ENCODE measurements around the gene PITPNB.

PITPNB gene

GRCh38 chr22:27881421-27881820 lies 37.6 kb downstream of the PITPNB start:
- Histone ChIP-seq H3K9ac (ENCODE audit: low read depth in 1 of 2, low read length in 2 of 2) (no peak overlapping the region), H3K27ac (ENCODE audit: low read depth in 2 of 2, low read length in 2 of 2) (peak overlapping the region; percentile 52 to 62), H3K4me1 (ENCODE audit: control insufficient read depth in 2 of 2, insufficient read depth in 2 of 2, low read length in 2 of 2) (peaks cover 5 to 8% of the 10 kb centered on the region in 2 donors), H3K27me3 (ENCODE audit: control insufficient read depth in 2 of 2, insufficient read depth in 2 of 2, low read length in 2 of 2) (no peaks in the 10 kb centered on the region), H3K9me3 (ENCODE audit: control insufficient read depth in 2 of 2, low read length in 2 of 2) (no peaks in the 10 kb centered on the region), H3K4me3 (ENCODE audit: low read length in 2 of 2) (no peak overlapping the region), H3K36me3 (ENCODE audit: control insufficient read depth in 2 of 2, insufficient read depth in 2 of 2, low read length in 2 of 2) (peaks cover 0 to 4% of the 10 kb centered on the region in 2 donors)

GRCh38 chr22:27880778-27881394 lies 38.2 kb downstream of the PITPNB start:
- Histone ChIP-seq H3K4me1 (ENCODE audit: control insufficient read depth in 2 of 2, insufficient read depth in 2 of 2, low read length in 2 of 2) (peaks cover 5% of the 10 kb centered on the region in 2 donors), H3K9ac (ENCODE audit: low read depth in 1 of 2, low read length in 2 of 2) (no peak overlapping the region), H3K27ac (ENCODE audit: low read depth in 2 of 2, low read length in 2 of 2) (peak overlapping the region; percentile 52 to 62), H3K9me3 (ENCODE audit: control insufficient read depth in 2 of 2, low read length in 2 of 2) (no peaks in the 10 kb centered on the region), H3K27me3 (ENCODE audit: control insufficient read depth in 2 of 2, insufficient read depth in 2 of 2, low read length in 2 of 2) (no peaks in the 10 kb centered on the region), H3K36me3 (ENCODE audit: control insufficient read depth in 2 of 2, insufficient read depth in 2 of 2, low read length in 2 of 2) (peaks cover 0 to 4% of the 10 kb centered on the region in 2 donors), H3K4me3 (ENCODE audit: low read length in 2 of 2) (no peak overlapping the region)

- H3K9ac ChIP-seq (ENCODE audit: low read depth in 1 of 2, low read length in 2 of 2): no peak overlapping the region
- no peaks in the 10 kb centered on the region for H3K27me3 ChIP-seq (ENCODE audit: control insufficient read depth in 2 of 2, insufficient read depth in 2 of 2, low read length in 2 of 2)
Observed at GRCh38 chr22:27879923-27880322, 39.1 kb downstream of the PITPNB start.

GRCh38 chr22:27878541-27878940 lies 40.5 kb downstream of the PITPNB start:
- H3K9me3 ChIP-seq (ENCODE audit: control insufficient read depth in 2 of 2, low read length in 2 of 2): no peaks in the 10 kb centered on the region
- H3K9ac ChIP-seq (ENCODE audit: low read depth in 1 of 2, low read length in 2 of 2): no peak overlapping the region
- H3K4me3 ChIP-seq (ENCODE audit: low read length in 2 of 2): no peak overlapping the region
- H3K36me3 ChIP-seq (ENCODE audit: control insufficient read depth in 2 of 2, insufficient read depth in 2 of 2, low read length in 2 of 2): no peaks in the 10 kb centered on the region
- H3K27me3 ChIP-seq (ENCODE audit: control insufficient read depth in 2 of 2, insufficient read depth in 2 of 2, low read length in 2 of 2): no peaks in the 10 kb centered on the region
- no peak overlapping the region for H3K27ac ChIP-seq (ENCODE audit: low read depth in 2 of 2, low read length in 2 of 2)
- peaks cover 5% of the 10 kb centered on the region in 2 donors for H3K4me1 ChIP-seq (ENCODE audit: control insufficient read depth in 2 of 2, insufficient read depth in 2 of 2, low read length in 2 of 2)

More at GRCh38 chr22:27879923-27880322, 39.1 kb downstream of the PITPNB start:
- Histone ChIP-seq H3K9me3 (ENCODE audit: control insufficient read depth in 2 of 2, low read length in 2 of 2) (no peaks in the 10 kb centered on the region), H3K36me3 (ENCODE audit: control insufficient read depth in 2 of 2, insufficient read depth in 2 of 2, low read length in 2 of 2) (peaks cover 0 to 4% of the 10 kb centered on the region in 2 donors), H3K4me1 (ENCODE audit: control insufficient read depth in 2 of 2, insufficient read depth in 2 of 2, low read length in 2 of 2) (peaks cover 5% of the 10 kb centered on the region in 2 donors), H3K27ac (ENCODE audit: low read depth in 2 of 2, low read length in 2 of 2) (no peak overlapping the region), H3K4me3 (ENCODE audit: low read length in 2 of 2) (no peak overlapping the region)

GRCh38 chr22:27877501-27877900 lies 41.6 kb downstream of the PITPNB start:
- H3K4me3 ChIP-seq (ENCODE audit: low read length in 2 of 2): no peak overlapping the region
- H3K27me3 ChIP-seq (ENCODE audit: control insufficient read depth in 2 of 2, insufficient read depth in 2 of 2, low read length in 2 of 2): no peaks in the 10 kb centered on the region
- H3K27ac ChIP-seq (ENCODE audit: low read depth in 2 of 2, low read length in 2 of 2): no peak overlapping the region
- no peaks in the 10 kb centered on the region for H3K9me3 ChIP-seq (ENCODE audit: control insufficient read depth in 2 of 2, low read length in 2 of 2)
- H3K9ac ChIP-seq (ENCODE audit: low read depth in 1 of 2, low read length in 2 of 2): no peak overlapping the region
- peaks cover 5% of the 10 kb centered on the region in 2 donors for H3K4me1 ChIP-seq (ENCODE audit: control insufficient read depth in 2 of 2, insufficient read depth in 2 of 2, low read length in 2 of 2)
- H3K36me3 ChIP-seq (ENCODE audit: control insufficient read depth in 2 of 2, insufficient read depth in 2 of 2, low read length in 2 of 2): peaks cover 0 to 2% of the 10 kb centered on the region in 2 donors

- H3K27me3 ChIP-seq (ENCODE audit: control insufficient read depth in 2 of 2, insufficient read depth in 2 of 2, low read length in 2 of 2): no peaks in the 10 kb centered on the region
- no peak overlapping the region for H3K4me3 ChIP-seq (ENCODE audit: low read length in 2 of 2)
- peaks cover 0 to 5% of the 10 kb centered on the region in 2 donors for H3K36me3 ChIP-seq (ENCODE audit: control insufficient read depth in 2 of 2, insufficient read depth in 2 of 2, low read length in 2 of 2)
- no peaks in the 10 kb centered on the region for H3K9me3 ChIP-seq (ENCODE audit: control insufficient read depth in 2 of 2, low read length in 2 of 2)
- H3K9ac ChIP-seq (ENCODE audit: low read depth in 1 of 2, low read length in 2 of 2): no peak overlapping the region
- H3K27ac ChIP-seq (ENCODE audit: low read depth in 2 of 2, low read length in 2 of 2): no peak overlapping the region
- peaks cover 5% of the 10 kb centered on the region in 2 donors for H3K4me1 ChIP-seq (ENCODE audit: control insufficient read depth in 2 of 2, insufficient read depth in 2 of 2, low read length in 2 of 2)
Observed at GRCh38 chr22:27876684-27877083, 42.4 kb downstream of the PITPNB start.

GRCh38 chr22:27875951-27876350 lies 43.1 kb downstream of the PITPNB start:
- no peak overlapping the region for H3K9ac ChIP-seq (ENCODE audit: low read depth in 1 of 2, low read length in 2 of 2)
- no peaks in the 10 kb centered on the region for H3K27me3 ChIP-seq (ENCODE audit: control insufficient read depth in 2 of 2, insufficient read depth in 2 of 2, low read length in 2 of 2)
- H3K9me3 ChIP-seq (ENCODE audit: control insufficient read depth in 2 of 2, low read length in 2 of 2): no peaks in the 10 kb centered on the region
- H3K36me3 ChIP-seq (ENCODE audit: control insufficient read depth in 2 of 2, insufficient read depth in 2 of 2, low read length in 2 of 2): peaks cover 0 to 6% of the 10 kb centered on the region in 2 donors
- no peak overlapping the region for H3K4me3 ChIP-seq (ENCODE audit: low read length in 2 of 2)
- H3K27ac ChIP-seq (ENCODE audit: low read depth in 2 of 2, low read length in 2 of 2): no peak overlapping the region
- H3K4me1 ChIP-seq (ENCODE audit: control insufficient read depth in 2 of 2, insufficient read depth in 2 of 2, low read length in 2 of 2): peaks cover 1 to 4% of the 10 kb centered on the region in 2 donors

- Histone ChIP-seq H3K9ac (ENCODE audit: low read depth in 1 of 2, low read length in 2 of 2) (no peak overlapping the region), H3K4me3 (ENCODE audit: low read length in 2 of 2) (no peak overlapping the region), H3K27ac (ENCODE audit: low read depth in 2 of 2, low read length in 2 of 2) (no peak overlapping the region), H3K27me3 (ENCODE audit: control insufficient read depth in 2 of 2, insufficient read depth in 2 of 2, low read length in 2 of 2) (no peaks in the 10 kb centered on the region), H3K9me3 (ENCODE audit: control insufficient read depth in 2 of 2, low read length in 2 of 2) (no peaks in the 10 kb centered on the region), H3K4me1 (ENCODE audit: control insufficient read depth in 2 of 2, insufficient read depth in 2 of 2, low read length in 2 of 2) (peaks cover 0 to 13% of the 10 kb centered on the region in 2 donors), H3K36me3 (ENCODE audit: control insufficient read depth in 2 of 2, insufficient read depth in 2 of 2, low read length in 2 of 2) (peaks cover 0 to 6% of the 10 kb centered on the region in 2 donors)
Observed at GRCh38 chr22:27874764-27875163, 44.3 kb downstream of the PITPNB start.

- Histone ChIP-seq H3K27ac (ENCODE audit: low read depth in 2 of 2, low read length in 2 of 2) (no peak overlapping the region), H3K4me1 (ENCODE audit: control insufficient read depth in 2 of 2, insufficient read depth in 2 of 2, low read length in 2 of 2) (peaks cover 0 to 18% of the 10 kb centered on the region in 2 donors), H3K27me3 (ENCODE audit: control insufficient read depth in 2 of 2, insufficient read depth in 2 of 2, low read length in 2 of 2) (no peaks in the 10 kb centered on the region), H3K9me3 (ENCODE audit: control insufficient read depth in 2 of 2, low read length in 2 of 2) (no peaks in the 10 kb centered on the region), H3K9ac (ENCODE audit: low read depth in 1 of 2, low read length in 2 of 2) (no peak overlapping the region), H3K36me3 (ENCODE audit: control insufficient read depth in 2 of 2, insufficient read depth in 2 of 2, low read length in 2 of 2) (peaks cover 0 to 6% of the 10 kb centered on the region in 2 donors), H3K4me3 (ENCODE audit: low read length in 2 of 2) (no peak overlapping the region)
Observed at GRCh38 chr22:27874185-27874584, 44.9 kb downstream of the PITPNB start.

GRCh38 chr22:27873472-27873871 lies 45.6 kb downstream of the PITPNB start:
- peaks cover 3 to 24% of the 10 kb centered on the region in 2 donors for H3K4me1 ChIP-seq (ENCODE audit: control insufficient read depth in 2 of 2, insufficient read depth in 2 of 2, low read length in 2 of 2)
- no peaks in the 10 kb centered on the region for H3K27me3 ChIP-seq (ENCODE audit: control insufficient read depth in 2 of 2, insufficient read depth in 2 of 2, low read length in 2 of 2)
- H3K4me3 ChIP-seq (ENCODE audit: low read length in 2 of 2): no peak overlapping the region
- H3K36me3 ChIP-seq (ENCODE audit: control insufficient read depth in 2 of 2, insufficient read depth in 2 of 2, low read length in 2 of 2): peaks cover 0 to 6% of the 10 kb centered on the region in 2 donors
- no peaks in the 10 kb centered on the region for H3K9me3 ChIP-seq (ENCODE audit: control insufficient read depth in 2 of 2, low read length in 2 of 2)
- no peak overlapping the region for H3K9ac ChIP-seq (ENCODE audit: low read depth in 1 of 2, low read length in 2 of 2)
- no peak overlapping the region for H3K27ac ChIP-seq (ENCODE audit: low read depth in 2 of 2, low read length in 2 of 2)
